Bronchial epithelial cell (primary cell): ENCODE results near the gene PFKFB3. TPM values are rescaled to one million over a fixed set of nuclear protein-coding genes. Genes with fewer than 3 reads are reported as not detected.
A peak's percentile ranks its signal among the peaks of the same experiment; 100 is the strongest.

Experiments
- DNase-seq: peaks from one replicate; pipeline ENCODE4 v3.0.0-alpha.2; 2010; ENCODE audit warnings: low read depth
- FAIRE-seq: peaks from 2 replicates; lab custom pipeline; 2011; peaks lifted over from hg19 to GRCh38; lab: Jason Lieb, UNC
- H3K27me3 ChIP-seq: 2 replicates; pipeline ENCODE4 v1.5.1; 2011; ENCODE audit warnings: low read length; ENCODE audit not compliant: control insufficient read depth, insufficient read depth
- H3K36me3 ChIP-seq: 2 replicates; pipeline ENCODE4 v1.5.1; 2011; ENCODE audit warnings: low read length; ENCODE audit not compliant: control insufficient read depth, insufficient read depth
- H3K4me3 ChIP-seq: 2 replicates; pipeline ENCODE4 v1.5.1; 2011; ENCODE audit warnings: mild to moderate bottlenecking, low read depth, low read length, control low read depth
- CTCF ChIP-seq: IDR thresholded peaks from 2 replicates; pipeline ENCODE4 v1.5.1; 2011; ENCODE audit warnings: mild to moderate bottlenecking, moderate library complexity, low read length, control low read depth, inconsistent platforms; ENCODE audit not compliant: insufficient read depth, severe bottlenecking
- total RNA-seq: library from RNA; depleted of rRNA; stranded (reverse); fragments of >200 nt; gene quantifications from 2 replicates; pipeline ENCODE4 v1.2.1, GENCODE V29; 2014

Gene PFKFB3
- total RNA-seq, 1 donor from 2014 or later = 18.7 TPM

- FAIRE-seq (no peak), DNase-seq (no peak)
- no peak for TF ChIP-seq CTCF
- H3K36me3 ChIP-seq = peaks cover 49% of the 10 kb centered on the region
- no peaks in the 10 kb centered on the region for H3K27me3 ChIP-seq
- no peak overlapping the region for H3K4me3 ChIP-seq
These were observed 12.5 kb downstream of the PFKFB3 start for GRCh38 chr10:6215241-6215640.

- DNase-seq = no peak
- Histone ChIP-seq H3K27me3 (no peaks in the 10 kb centered on the region), H3K4me3 (no peak overlapping the region), H3K36me3 (peaks cover 55% of the 10 kb centered on the region)
- FAIRE-seq = no peak
- TF ChIP-seq CTCF = no peak
These were observed 13.2 kb downstream of the PFKFB3 start for GRCh38 chr10:6215683-6216484.

GRCh38 chr10:6216916-6217315, 14.2 kb downstream of the PFKFB3 start:
- Histone ChIP-seq H3K27me3 (no peaks in the 10 kb centered on the region), H3K36me3 (peaks cover 59% of the 10 kb centered on the region), H3K4me3 (no peak overlapping the region)
- DNase-seq (no peak), FAIRE-seq (no peak)
- TF ChIP-seq CTCF = no peak

- DNase-seq = no peak
- Histone ChIP-seq H3K27me3 (no peaks in the 10 kb centered on the region), H3K4me3 (no peak overlapping the region), H3K36me3 (peaks cover 64% of the 10 kb centered on the region)
- no peak for TF ChIP-seq CTCF
- no peak for FAIRE-seq
These were observed 14.9 kb downstream of the PFKFB3 start for GRCh38 chr10:6217611-6218010.

GRCh38 chr10:6218692-6219493, 16.2 kb downstream of the PFKFB3 start:
- H3K27me3 ChIP-seq = no peaks in the 10 kb centered on the region
- peak; percentile 89 for DNase-seq
- no peak for TF ChIP-seq CTCF
- H3K36me3 ChIP-seq = peaks cover 65% of the 10 kb centered on the region
- peak; percentile 89 for FAIRE-seq
- no peak overlapping the region for H3K4me3 ChIP-seq
